HG03045 (cell line): ENCODE measurements around the gene TTC24.
"Not testable (repeated sequence)": the region's sequence is repeated elsewhere in the genome, so short reads cannot be mapped to it uniquely, and the experiment has no call there.

Experiments used
- ATAC-seq: cut with Tn5 transposase; IDR thresholded peaks from one replicate; pipeline ENCODE4 v1.9.1; 2021; ENCODE audit warnings: mild to moderate bottlenecking, moderate library complexity; ENCODE audit not compliant: unreplicated experiment

Gene TTC24

GRCh38 chr1:156602557-156602993 lies 23.1 kb downstream of the TTC24 start:
- ATAC-seq, result no peak

GRCh38 chr1:156607344-156607743 lies 27.8 kb downstream of the TTC24 start:
- not testable (repeated sequence) for ATAC-seq

- no peak for ATAC-seq
Measured at GRCh38 chr1:156608036-156608674, 28.6 kb downstream of the TTC24 start.

GRCh38 chr1:156608981-156609380 lies 29.5 kb downstream of the TTC24 start:
- no peak for ATAC-seq

- ATAC-seq, result not testable (repeated sequence)
Measured at GRCh38 chr1:156610072-156610471, 30.5 kb downstream of the TTC24 start.

GRCh38 chr1:156612666-156613065 lies 33.1 kb downstream of the TTC24 start:
- ATAC-seq, result no peak

- no peak for ATAC-seq
Measured at GRCh38 chr1:156615946-156616345, 36.4 kb downstream of the TTC24 start.

GRCh38 chr1:156616463-156616862 lies 36.9 kb downstream of the TTC24 start:
- ATAC-seq, result no peak

GRCh38 chr1:156618853-156619581 lies 39.5 kb downstream of the TTC24 start, which contains the start of gene HAPLN2:
Gene HAPLN2 (plus strand): TSS chr1:156619415. CDS start chr1:156623491, 4,076 bp downstream.
- ATAC-seq, result no peak

- no peak for ATAC-seq
Measured at GRCh38 chr1:156619582-156619955, 40.0 kb downstream of the TTC24 start.

GRCh38 chr1:156622581-156623297 lies 43.2 kb downstream of the TTC24 start:
- ATAC-seq, result no peak

- no peak for ATAC-seq
Measured at GRCh38 chr1:156623946-156624813, 44.7 kb downstream of the TTC24 start.

- ATAC-seq, result no peak
Measured at GRCh38 chr1:156624814-156625435, 45.4 kb downstream of the TTC24 start.

- no peak for ATAC-seq
Measured at GRCh38 chr1:156625436-156626078, 46.0 kb downstream of the TTC24 start.

- ATAC-seq, result no peak
Measured at GRCh38 chr1:156626079-156626438, 46.5 kb downstream of the TTC24 start.

GRCh38 chr1:156627313-156627880 lies 47.9 kb downstream of the TTC24 start:
- no peak for ATAC-seq

GRCh38 chr1:156629823-156630449 lies 50.4 kb downstream of the TTC24 start:
- ATAC-seq, result no peak

GRCh38 chr1:156631152-156631551 lies 51.6 kb downstream of the TTC24 start:
- not testable (repeated sequence) for ATAC-seq

- no peak for ATAC-seq
Measured at GRCh38 chr1:156632355-156632754, 52.8 kb downstream of the TTC24 start.
